NCI-H226 (cell line): ENCODE measurements around the gene KLRC2.
"Not testable (repeated sequence)": the region's sequence is repeated elsewhere in the genome, so short reads cannot be mapped to it uniquely, and the experiment has no call there.

Experiments used
- DNase-seq: peaks from one replicate; pipeline ENCODE4 v3.0.0-alpha.2; 2015

KLRC2 gene

DNA sequence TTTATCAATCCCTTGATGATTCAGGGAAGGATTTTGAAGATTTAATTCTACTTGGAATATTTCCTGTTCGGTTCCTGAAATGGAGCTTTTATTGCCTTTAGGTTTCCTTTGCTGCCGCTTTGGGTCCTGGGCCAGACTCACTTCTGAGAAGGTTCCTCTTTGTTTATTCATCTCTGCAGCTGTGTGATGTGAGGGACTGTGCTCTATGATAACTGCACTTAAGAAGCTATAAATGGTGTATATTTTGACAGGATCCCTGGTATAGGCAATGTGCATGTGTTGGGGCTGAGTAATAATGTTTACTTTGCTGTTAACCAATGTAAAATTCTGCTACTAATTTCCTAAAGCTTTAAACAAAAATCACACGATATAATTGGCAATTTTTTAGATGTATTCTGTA, at the start of gene KLRC2:
TSS of gene KLRC2 (minus strand) at position 195 of the 400 bp plus-strand sequence. CDS start at position 171, 24 bp downstream.
- not testable (repeated sequence) for DNase-seq

DNA sequence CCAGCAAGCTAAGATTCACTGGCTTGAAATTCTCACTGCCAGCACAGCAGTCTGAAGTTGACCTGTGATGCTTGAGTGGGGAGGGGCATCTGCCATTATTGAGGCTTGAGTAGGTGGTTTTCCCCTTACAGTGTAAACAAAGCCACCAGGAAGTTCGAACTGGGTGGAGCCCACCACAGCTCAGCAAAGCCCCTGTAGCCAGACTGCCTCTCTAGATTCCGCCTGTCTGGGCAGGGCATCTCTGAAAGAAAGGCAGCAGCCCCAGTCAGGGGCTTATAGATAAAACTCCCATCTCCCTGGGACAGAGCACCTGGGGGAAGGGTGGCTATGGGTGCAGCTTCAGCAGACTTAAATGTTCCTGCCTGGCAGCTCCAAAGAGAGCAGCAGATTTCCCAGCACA, 46.1 kb upstream of the KLRC2 start:
- DNase-seq: not testable (repeated sequence)

GRCh38 chr12:10472808-10473207, 37.0 kb upstream of the KLRC2 start:
- not testable (repeated sequence) for DNase-seq

DNA sequence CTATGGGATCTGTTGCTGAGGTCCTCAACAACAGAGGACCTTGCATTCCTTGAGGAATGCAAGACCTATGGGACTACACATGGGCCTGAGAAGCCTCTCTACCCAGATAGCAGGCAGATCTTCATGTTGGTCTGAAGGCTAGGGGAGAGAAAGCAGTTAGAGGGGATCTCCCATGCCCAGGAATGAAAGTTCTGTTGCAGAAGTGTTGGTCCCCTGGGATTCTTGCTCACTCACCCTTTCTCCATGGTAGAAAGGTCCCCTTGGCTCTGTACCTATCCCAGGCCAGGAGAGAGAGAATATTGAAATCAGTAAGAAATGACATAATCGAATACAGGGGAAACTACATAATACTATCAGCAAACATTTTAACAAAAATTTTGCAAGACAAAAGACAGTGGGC, 33.9 kb upstream of the KLRC2 start:
- no peak for DNase-seq

GRCh38 chr12:10466311-10466710, 30.5 kb upstream of the KLRC2 start:
- DNase-seq: no peak

DNA sequence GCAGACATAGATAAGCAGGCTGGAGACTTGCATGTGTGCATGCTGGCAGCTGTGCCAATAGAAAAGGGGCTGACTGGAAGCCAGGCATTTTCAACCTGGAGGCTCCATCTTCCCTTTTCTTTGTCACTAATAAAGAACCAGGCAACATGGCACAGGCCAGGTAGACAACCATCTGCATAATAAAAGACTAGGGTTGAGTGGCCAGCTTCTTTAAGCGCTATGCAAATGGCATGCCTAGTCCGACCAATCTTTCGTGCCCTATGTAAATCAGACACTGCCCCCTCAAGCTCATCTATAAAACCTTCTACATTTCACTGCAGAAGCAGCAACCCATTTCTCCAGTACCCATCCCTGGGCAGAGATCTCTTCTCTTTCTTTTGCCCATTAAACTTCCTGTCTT, 21.9 kb upstream of the KLRC2 start:
- no peak for DNase-seq

GRCh38 chr12:10456856-10457255, 21.0 kb upstream of the KLRC2 start:
- no peak for DNase-seq

- DNase-seq: no peak
Observed at GRCh38 chr12:10455766-10456165, 20.0 kb upstream of the KLRC2 start.

GRCh38 chr12:10454531-10454930, 18.7 kb upstream of the KLRC2 start:
- no peak for DNase-seq

GRCh38 chr12:10453156-10453555, 17.3 kb upstream of the KLRC2 start, which contains the start of gene KLRC1:
Gene KLRC1, minus strand, starts transcription at chr12:10453377. Its CDS starts 2,221 bp downstream, at chr12:10451156.
- peak; percentile 60 for DNase-seq

- no peak for DNase-seq
Observed at GRCh38 chr12:10448236-10448635, 12.4 kb upstream of the KLRC2 start.

- DNase-seq: not testable (repeated sequence)
Observed at GRCh38 chr12:10446052-10446451, 10.2 kb upstream of the KLRC2 start.

DNA sequence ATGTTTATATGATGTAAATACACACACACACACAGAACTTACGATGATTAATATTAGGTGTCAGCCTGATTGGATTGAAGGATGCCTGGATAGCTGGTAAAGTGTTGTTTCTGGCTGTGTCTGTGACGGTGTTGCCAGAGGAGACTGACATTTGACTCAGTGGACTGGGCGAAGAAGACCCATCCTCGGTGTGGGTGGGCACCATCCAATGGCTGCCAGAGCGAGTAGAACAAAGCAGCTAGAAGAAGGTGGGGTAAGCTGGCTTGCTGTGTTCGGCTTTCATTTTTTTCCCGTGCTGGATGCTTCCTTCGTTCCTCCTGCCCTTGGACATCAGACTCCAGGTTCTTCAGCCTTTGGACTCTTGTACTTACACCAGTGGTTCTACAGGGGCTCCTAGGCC, 5.3 kb upstream of the KLRC2 start:
- DNase-seq: not testable (repeated sequence)

GRCh38 chr12:10439608-10440274, 3.9 kb upstream of the KLRC2 start:
- DNase-seq: not testable (repeated sequence)

DNA sequence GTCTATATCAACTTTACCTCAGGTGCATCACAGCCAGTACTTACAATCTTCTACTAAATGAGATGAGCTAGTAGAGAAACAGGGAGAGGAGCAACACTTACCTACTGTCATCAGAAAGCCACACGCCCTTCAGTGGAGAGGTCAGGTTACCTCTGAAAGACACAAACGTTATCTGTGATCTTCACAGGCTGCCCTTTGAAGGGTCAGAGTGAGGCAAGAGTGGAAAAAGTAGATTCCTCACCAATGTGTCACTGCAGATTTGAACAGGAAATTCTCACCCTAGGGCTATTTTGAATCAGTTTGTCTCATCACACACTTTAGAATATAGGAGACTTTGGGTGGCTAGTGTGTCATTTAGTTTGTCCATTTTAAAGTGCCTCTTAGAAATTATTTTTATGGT, 1.8 kb upstream of the KLRC2 start:
- DNase-seq: not testable (repeated sequence)

- DNase-seq: not testable (repeated sequence)
Observed at GRCh38 chr12:10430623-10431022, 5.2 kb downstream of the KLRC2 start.

GRCh38 chr12:10425938-10426337, 9.9 kb downstream of the KLRC2 start:
- DNase-seq: not testable (repeated sequence)

DNA sequence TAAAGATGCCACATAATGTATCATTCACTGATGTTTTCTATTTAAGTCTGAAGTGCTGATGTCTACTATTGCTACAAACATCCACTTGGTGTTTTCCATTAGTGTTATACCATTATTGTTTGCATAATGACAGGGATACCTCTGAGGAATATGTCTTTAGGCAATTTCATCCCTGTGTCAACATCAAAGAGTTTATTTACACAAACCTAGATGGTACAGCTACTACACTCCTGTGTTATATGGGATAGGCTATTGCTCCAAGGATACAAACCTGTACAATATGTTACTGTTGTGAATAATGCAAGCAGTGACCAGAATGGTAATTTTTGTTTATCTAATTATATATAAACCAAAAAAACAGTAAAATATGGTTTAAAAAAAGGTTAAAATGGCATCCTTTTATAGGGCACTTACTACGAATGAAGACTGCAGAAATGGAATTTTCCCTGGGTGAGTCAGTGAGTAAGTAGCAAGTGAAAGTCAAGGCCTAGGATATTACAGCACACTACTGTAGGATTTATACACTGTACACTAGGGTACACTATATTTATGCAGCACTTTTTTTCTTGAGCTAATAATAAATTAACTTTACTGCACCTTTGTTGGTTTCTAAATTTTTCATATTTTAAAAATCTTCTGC, 11.4 kb downstream of the KLRC2 start:
- DNase-seq: not testable (repeated sequence)

DNA sequence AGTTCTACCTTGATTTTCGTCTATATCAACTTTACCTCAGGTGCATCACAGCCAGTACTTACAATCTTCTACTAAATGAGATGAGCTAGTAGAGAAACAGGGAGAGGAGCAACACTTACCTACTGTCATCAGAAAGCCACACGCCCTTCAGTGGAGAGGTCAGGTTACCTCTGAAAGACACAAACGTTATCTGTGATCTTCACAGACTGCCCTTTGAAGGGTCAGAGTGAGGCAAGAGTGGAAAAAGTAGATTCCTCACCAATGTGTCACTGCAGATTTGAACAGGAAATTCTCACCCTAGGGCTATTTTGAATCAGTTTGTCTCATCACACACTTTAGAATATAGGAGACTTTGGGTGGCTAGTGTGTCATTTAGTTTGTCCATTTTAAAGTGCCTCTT, 13.7 kb downstream of the KLRC2 start:
- DNase-seq: not testable (repeated sequence)

- DNase-seq: not testable (repeated sequence)
Observed at GRCh38 chr12:10420334-10420733, 15.5 kb downstream of the KLRC2 start, which contains the start of gene KLRC3. Gene KLRC3, minus strand, starts transcription at chr12:10420595. Its CDS starts 45 bp downstream, at chr12:10420550.

GRCh38 chr12:10409392-10409791, 26.4 kb downstream of the KLRC2 start, which contains the start of gene KLRC4:
Gene KLRC4, minus strand, starts transcription at chr12:10409757. Its CDS starts 182 bp downstream, at chr12:10409575.
- DNase-seq: no peak

- no peak for DNase-seq
Observed at GRCh38 chr12:10408842-10409241, 27.0 kb downstream of the KLRC2 start.

DNA sequence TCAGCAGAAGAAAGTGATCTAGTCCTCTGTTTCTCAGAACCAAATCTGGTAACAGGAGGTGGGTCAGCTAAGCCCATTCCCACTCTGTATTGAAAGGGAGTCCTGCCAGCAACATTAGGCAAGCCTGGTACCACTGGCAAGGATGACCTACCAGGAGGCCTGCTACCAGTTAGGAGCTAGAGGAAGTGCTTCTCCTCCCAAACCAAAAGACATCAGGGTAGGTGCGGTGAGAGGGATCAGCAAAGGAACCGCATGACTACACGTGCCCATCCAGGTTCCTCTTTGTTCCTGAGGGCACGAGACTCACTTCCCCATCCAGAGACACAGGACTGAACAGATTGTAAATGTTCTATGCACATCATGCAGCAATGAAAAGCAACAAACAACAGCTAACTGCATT, 29.1 kb downstream of the KLRC2 start:
- no peak for DNase-seq

DNA sequence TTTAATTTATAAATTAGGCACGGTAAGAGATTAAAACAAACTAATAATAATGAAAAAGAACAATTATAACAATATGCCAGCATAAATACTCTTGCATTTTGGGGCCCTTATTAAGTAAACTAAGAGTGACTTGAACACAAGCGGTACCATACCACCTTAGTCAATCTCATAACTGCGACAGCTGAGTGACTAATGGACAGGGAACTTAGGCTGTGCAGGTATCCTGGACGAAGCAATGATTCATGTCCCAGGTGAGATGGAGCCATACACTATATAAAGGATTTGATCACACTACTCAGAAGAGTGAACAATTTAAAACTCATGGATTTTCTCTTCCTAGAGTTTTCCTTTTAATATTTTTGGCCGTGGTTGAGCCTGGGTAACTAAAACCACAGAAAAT, 30.5 kb downstream of the KLRC2 start:
- DNase-seq: no peak
